Right lobe of liver (tissue), 6 donors: ENCODE results near the gene DCAF11. TPM values are rescaled to one million over a fixed set of nuclear protein-coding genes. Genes with fewer than 3 reads are reported as not detected.

Source experiments
- ATAC-seq, 4 donors: fragments of 200-7000 bp; cut with Tn5 transposase; one replicate each; pipeline ENCODE4 v1.9.1; 2020; ENCODE audit warnings: mild to moderate bottlenecking in 4 of 4, moderate library complexity in 4 of 4
- DNase-seq, 3 donors: peaks; one replicate each; pipeline ENCODE4 v3.0.0-alpha.2; 2020
- H3K27ac ChIP-seq, 3 donors: fragments of 200-600 bp; one replicate each; pipeline ENCODE4 v1.8.0; 2022
- H3K27me3 ChIP-seq, 2 donors: fragments of 200-600 bp; one replicate each; pipeline ENCODE4 v1.8.0; 2022
- H3K36me3 ChIP-seq, 4 donors: fragments of 200-600 bp; sonication (generic) in 1 of 4; one replicate each; pipeline versions ENCODE4 v1.5.1 to v1.8.0; 2017 to 2022; ENCODE audit warnings: control low read depth in 1 of 4
- H3K4me1 ChIP-seq, 4 donors: fragments of 200-600 bp; sonication (generic) in 1 of 4; one replicate each; pipeline versions ENCODE4 v1.5.1 to v1.8.0; 2017 to 2022; ENCODE audit warnings: control low read depth in 1 of 4
- H3K4me3 ChIP-seq, 3 donors: fragments of 200-600 bp; one replicate each; pipeline ENCODE4 v1.8.0; 2022
- H3K9me3 ChIP-seq, 4 donors: fragments of 200-600 bp; sonication (generic) in 1 of 4; one replicate each; pipeline versions ENCODE4 v1.5.1 to v1.8.0; 2017 to 2022; ENCODE audit warnings: control low read depth in 1 of 4
- POLR2A ChIP-seq: fragments of 450-650 bp; IDR thresholded peaks from one replicate; pipeline ENCODE4 v1.6.1; 2017; ENCODE audit warnings: antibody characterized with exemption, mild to moderate bottlenecking
- WGBS: methylation state at CpG from one replicate; pipeline ENCODE4 v1.1.6; 2018; ENCODE audit warnings: low coverage, low lambda C conversion rate; ENCODE audit not compliant: insufficient coverage; ENCODE audit errors: missing lambda C conversion rate; 5-methylcytosine and 5-hydroxymethylcytosine counted together
- intact Hi-C, 2 donors: fragments of 100-400 bp; cut with DNase I; formaldehyde crosslinking; loops; one replicate each; pipeline versions ENCODE4 v1.11.2 to v1.14.1; 2022
- total RNA-seq, 6 experiments: library from RNA; depleted of rRNA in 2 of 6; stranded (reverse); fragments of >200 nt in 2 of 6; fragmentation: NEBNext Ultra II Directional in 3 of 6; extraction: Animal tissue kit (Norgen Biotek cat#: 25700) in 3 of 6; gene quantifications; one replicate each; pipeline versions ENCODE4 v1.1.0 to v1.2.4, GENCODE V29; 2016 to 2023
- TF ChIP-seq, protein P1 (sequence below), 4 donors: fragments of 200-600 bp in 3 of 4; fragments of 450-650 bp in 1 of 4; IDR thresholded peaks; one replicate each; pipeline versions ENCODE4 v1.5.1 to v1.8.0; 2016 to 2022; ENCODE audit warnings: antibody characterized with exemption in 4 of 4, mild to moderate bottlenecking in 2 of 4
- donor health status: DM: no; HTN: yes; CAD: no.
- donor health status: DM: no; HTN: no; CAD: no.
- donor health status: DM: no; HTN: no; CAD: no.
- donor health status: DM: no; HTN: yes; CAD: no.
- donor health status: DM: no; HTN: yes; CAD: no.

The DCAF11 gene
- total RNA-seq, 6 experiments from 2014 or later: 65.9 to 180 (median 103) TPM

DNA sequence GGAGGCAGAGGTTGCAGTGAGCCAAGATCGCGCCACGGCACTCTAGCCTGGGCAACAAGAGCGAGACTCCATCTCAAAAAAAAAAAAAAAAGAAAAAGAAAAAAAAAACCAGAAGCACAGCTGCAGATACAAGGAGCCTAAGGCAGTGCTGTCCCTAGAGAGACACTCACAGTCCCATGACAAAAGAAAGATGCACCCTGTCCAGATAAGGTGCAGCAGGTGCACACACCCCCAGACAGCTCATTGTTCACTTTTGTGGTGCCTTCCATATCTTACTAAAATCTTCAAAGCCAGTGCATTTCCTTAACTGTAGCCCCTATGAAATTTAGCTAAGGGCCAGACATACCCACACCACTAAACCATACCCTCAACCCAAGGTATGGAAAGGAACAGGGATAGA is 7.8 kb downstream of the DCAF11 start:
- intact Hi-C loops: no loop called here
- Histone ChIP-seq H3K4me3 (no peak overlapping the region), H3K36me3 (peaks cover 3 to 70% (median 27%) of the 10 kb centered on the region in 4 donors), H3K27me3 (no peaks in the 10 kb centered on the region), H3K4me1 (peaks cover 0 to 2% (median under 1%) of the 10 kb centered on the region in 4 donors), H3K27ac (no peak overlapping the region), H3K9me3 (no peaks in the 10 kb centered on the region)
- ATAC-seq: no peak
- TF ChIP-seq, protein P1, sequence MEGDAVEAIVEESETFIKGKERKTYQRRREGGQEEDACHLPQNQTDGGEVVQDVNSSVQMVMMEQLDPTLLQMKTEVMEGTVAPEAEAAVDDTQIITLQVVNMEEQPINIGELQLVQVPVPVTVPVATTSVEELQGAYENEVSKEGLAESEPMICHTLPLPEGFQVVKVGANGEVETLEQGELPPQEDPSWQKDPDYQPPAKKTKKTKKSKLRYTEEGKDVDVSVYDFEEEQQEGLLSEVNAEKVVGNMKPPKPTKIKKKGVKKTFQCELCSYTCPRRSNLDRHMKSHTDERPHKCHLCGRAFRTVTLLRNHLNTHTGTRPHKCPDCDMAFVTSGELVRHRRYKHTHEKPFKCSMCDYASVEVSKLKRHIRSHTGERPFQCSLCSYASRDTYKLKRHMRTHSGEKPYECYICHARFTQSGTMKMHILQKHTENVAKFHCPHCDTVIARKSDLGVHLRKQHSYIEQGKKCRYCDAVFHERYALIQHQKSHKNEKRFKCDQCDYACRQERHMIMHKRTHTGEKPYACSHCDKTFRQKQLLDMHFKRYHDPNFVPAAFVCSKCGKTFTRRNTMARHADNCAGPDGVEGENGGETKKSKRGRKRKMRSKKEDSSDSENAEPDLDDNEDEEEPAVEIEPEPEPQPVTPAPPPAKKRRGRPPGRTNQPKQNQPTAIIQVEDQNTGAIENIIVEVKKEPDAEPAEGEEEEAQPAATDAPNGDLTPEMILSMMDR (IDR thresholded peaks at IDR 0.05): no peak
- TF ChIP-seq POLR2A: no peak
- WGBS: 90% methylated on average over 3 of the region's 4 CpGs
- no peak for DNase-seq

DNA sequence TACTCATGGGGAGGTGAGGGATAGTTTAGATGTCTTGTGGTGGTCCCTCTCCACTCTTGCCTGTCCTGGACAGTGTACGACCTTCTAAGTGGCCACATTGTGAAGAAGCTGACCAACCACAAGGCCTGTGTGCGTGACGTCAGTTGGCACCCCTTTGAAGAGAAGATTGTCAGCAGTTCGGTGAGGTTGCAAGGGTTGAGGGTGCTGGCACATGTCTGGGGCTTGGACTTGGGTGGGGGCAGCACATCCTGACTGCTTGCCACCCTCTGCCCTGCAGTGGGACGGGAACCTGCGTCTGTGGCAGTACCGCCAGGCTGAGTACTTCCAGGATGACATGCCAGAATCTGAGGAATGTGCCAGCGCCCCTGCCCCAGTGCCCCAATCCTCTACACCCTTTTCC is 8.3 kb downstream of the DCAF11 start:
- DNase-seq: no peak
- Histone ChIP-seq H3K27me3 (no peaks in the 10 kb centered on the region), H3K4me1 (no peaks in the 10 kb centered on the region), H3K36me3 (peaks cover 3 to 65% (median 27%) of the 10 kb centered on the region in 4 donors), H3K27ac (no peak overlapping the region), H3K9me3 (no peaks in the 10 kb centered on the region), H3K4me3 (no peak overlapping the region)
- intact Hi-C loops: no loop called here
- ATAC-seq: peak in 1 of 4 donors; percentile 7
- TF ChIP-seq, protein P1 (IDR thresholded peaks at IDR 0.05): no peak
- TF ChIP-seq POLR2A: no peak
- WGBS: 83% methylated on average over 1 of the region's 8 CpGs

DNA sequence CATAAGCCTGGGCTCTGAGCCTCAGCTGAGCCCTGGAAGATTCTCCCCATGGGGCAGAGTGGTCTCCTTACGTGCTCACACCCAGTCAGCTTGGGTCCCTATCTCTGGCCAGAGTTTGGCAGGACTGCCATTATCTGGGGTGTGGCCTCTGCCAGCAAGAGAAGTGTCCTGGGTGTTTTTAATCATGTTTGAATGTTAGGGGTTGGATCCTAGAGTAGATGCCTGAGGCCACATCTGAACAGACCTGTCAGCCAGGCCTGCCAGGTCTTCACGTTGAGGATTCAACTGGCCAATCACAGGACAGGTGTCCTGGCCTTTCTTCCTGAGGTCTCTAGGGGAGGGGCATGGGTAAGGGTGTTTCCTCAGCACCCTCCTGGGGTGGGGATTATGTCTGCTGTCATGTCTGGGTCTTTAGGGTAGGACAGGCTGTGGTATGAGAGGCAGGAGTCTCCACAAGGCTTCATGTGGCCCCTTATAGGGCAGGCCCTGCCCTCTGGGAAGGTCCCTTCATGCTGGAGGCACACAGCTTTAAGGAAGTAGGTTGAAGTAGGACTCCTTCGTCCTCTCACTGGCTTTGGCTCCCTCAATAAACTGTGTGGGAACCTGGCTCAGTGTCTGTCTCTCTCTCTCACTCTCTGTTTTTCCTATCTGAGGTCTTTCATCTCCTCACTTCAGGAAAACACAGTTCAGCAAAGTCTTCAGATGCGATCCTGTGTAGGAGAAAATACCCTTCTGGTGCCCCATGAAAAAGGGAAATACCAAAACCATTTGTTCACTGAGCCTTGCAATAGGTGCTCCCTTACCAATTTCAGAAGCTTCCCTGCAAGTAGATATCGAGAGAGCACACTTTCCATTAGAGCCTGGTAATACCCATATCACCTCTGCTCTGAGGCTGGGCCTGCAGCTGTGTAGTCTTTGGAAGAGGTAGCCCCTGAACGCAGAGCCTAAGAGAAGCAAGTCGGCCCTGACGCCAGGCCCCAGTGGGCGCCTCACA is 9.1 kb downstream of the DCAF11 start:
- Histone ChIP-seq H3K27me3 (no peaks in the 10 kb centered on the region), H3K9me3 (no peaks in the 10 kb centered on the region), H3K4me3 (no peak overlapping the region), H3K4me1 (no peaks in the 10 kb centered on the region), H3K27ac (no peak overlapping the region), H3K36me3 (peaks cover 3 to 57% (median 23%) of the 10 kb centered on the region in 4 donors)
- no peak for DNase-seq
- intact Hi-C loops: no loop called here
- TF ChIP-seq POLR2A: no peak
- TF ChIP-seq, protein P1 (IDR thresholded peaks at IDR 0.05): no peak
- ATAC-seq: peak in 2 of 4 donors; percentile 15 to 22
- WGBS: 84% methylated on average over 4 of the region's 9 CpGs

DNA sequence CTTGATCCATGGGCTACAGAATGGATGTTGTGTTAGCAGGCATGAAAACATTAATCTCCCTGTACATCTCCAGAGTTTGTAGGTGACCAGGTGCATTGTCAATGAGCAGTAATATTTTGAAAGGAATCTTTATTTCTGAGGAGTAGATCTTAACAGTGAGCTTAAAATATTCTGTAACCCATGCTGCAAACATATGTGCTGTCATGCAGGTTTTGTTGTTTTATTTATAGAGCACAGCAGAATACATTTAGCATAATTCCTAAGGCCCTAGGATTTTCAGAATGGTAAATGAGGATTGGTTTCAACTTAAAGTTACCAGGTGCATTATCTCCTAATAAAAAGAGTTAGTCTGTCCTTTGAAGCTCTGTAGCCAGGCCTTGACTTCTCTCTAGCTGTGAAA is 12.4 kb downstream of the DCAF11 start:
- Histone ChIP-seq H3K9me3 (no peaks in the 10 kb centered on the region), H3K27me3 (no peaks in the 10 kb centered on the region), H3K4me3 (no peak overlapping the region), H3K27ac (no peak overlapping the region), H3K36me3 (peaks cover 0 to 24% (median 6%) of the 10 kb centered on the region in 4 donors), H3K4me1 (peaks cover 0 to 24% (median 10%) of the 10 kb centered on the region in 4 donors)
- intact Hi-C loops: no loop called here
- DNase-seq (no peak), ATAC-seq (no peak)
- TF ChIP-seq, protein P1 (IDR thresholded peaks at IDR 0.05): no peak
- no peak for TF ChIP-seq POLR2A
